Islet precursor cell (in vitro differentiated cells): ENCODE results near the gene PDGFRB.

Experiments
- DNase-seq: peaks from one replicate; pipeline ENCODE4 v3.0.0-alpha.2; 2018

PDGFRB gene

GRCh38 chr5:150181766-150182545, 26.3 kb upstream of the PDGFRB start:
- no peak for DNase-seq

- no peak for DNase-seq
Measured at GRCh38 chr5:150181027-150181426, 25.4 kb upstream of the PDGFRB start.

GRCh38 chr5:150180241-150181026, 24.8 kb upstream of the PDGFRB start:
- no peak for DNase-seq

DNA sequence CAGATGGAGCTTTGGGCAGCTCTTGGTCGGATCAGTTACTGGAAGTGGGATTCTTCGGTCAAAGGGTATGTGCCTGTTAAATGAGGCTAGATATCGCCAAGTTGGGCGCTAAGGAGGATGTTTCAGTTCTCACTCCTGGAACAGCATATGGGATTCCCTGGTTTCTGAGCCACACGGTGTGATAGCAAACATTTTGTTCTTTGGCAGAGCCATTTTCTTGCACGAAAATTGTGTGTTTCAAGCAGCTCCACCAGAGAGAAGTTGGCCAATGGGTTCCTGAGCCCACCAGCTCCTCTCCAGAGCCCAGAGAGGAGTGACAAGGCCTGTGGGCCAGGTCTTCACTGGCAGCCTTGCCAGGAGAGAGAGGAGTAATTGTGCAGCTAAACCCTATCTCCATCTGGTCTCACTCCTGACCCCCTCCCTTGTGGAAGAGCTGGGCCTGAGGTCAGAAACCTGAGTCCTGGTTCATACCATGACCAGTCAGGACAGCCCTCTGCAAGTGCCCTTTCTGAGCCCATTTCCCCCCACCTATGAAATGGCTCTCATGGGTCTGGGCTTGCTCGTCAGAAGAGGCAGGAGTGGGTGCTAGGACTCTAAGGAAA, 23.5 kb upstream of the PDGFRB start:
- no peak for DNase-seq

GRCh38 chr5:150178262-150178661, 22.6 kb upstream of the PDGFRB start:
- no peak for DNase-seq

- no peak for DNase-seq
Measured at GRCh38 chr5:150177721-150178120, 22.1 kb upstream of the PDGFRB start.

- no peak for DNase-seq
Measured at GRCh38 chr5:150176745-150177477, 21.3 kb upstream of the PDGFRB start.

- DNase-seq: peak; percentile 81
Measured at GRCh38 chr5:150175536-150175935, 19.9 kb upstream of the PDGFRB start.

GRCh38 chr5:150175076-150175475, 19.4 kb upstream of the PDGFRB start:
- DNase-seq: no peak

DNA sequence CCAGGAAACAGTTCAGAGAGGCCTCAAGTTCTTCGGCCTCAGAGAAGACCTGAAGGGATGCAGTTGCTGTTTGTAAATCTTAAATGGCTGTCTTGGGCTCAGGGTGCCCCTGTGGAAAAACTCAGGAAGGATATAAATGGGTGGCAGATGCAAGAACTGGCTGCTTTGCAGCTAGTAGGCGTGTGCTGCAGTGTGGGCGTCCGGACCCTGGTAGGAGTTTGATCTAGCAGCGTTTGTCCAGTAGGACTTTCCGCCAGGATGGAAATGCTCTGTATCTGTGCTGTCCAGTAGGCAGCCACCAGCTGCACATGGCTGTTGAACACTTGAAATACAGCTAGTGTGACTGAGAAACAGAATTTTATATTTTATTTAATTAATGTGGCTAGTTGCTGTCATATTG, 18.6 kb upstream of the PDGFRB start:
- DNase-seq: no peak

GRCh38 chr5:150173161-150173560, 17.5 kb upstream of the PDGFRB start:
- no peak for DNase-seq

- no peak for DNase-seq
Measured at GRCh38 chr5:150172556-150172955, 16.9 kb upstream of the PDGFRB start.

- no peak for DNase-seq
Measured at GRCh38 chr5:150172145-150172544, 16.5 kb upstream of the PDGFRB start.

DNA sequence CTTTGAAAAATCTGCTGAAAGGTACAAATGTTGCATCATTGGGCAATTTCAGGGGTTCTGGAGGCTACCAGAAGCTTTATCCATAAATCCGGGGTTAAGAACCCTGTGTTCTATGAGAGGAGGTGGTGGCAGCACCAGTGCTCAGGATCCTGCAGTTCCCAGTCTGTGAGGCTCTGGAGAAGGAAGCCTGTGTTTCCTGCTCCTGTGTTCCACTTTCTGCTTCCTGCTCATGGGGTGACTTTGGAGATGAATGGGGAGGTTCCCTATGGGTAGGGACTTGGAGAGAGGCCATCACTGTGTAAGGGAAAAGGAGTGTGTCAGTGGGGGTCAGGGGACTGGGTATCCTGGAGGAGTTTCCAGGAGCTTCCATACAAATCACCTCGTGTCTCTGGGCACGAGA, 13.2 kb upstream of the PDGFRB start:
- DNase-seq: no peak

GRCh38 chr5:150167908-150168307, 12.3 kb upstream of the PDGFRB start:
- DNase-seq: no peak

DNA sequence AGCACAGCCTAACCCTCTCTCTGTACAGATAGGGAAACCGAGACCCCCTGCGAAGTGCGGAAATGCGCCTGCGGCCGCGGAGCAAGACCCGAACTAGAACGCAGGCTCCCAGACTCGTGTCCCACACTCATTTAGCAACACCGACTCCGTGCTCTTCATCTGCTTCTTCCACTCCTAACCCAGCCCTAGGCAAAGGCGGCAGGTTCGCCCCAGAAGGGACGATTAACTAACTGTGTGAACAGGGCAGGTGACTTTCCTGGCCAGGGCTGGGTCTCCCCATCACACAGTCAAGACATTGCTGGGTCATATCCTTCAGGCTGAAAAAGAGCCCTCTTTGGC, 11.8 kb upstream of the PDGFRB start:
- DNase-seq: no peak

DNA sequence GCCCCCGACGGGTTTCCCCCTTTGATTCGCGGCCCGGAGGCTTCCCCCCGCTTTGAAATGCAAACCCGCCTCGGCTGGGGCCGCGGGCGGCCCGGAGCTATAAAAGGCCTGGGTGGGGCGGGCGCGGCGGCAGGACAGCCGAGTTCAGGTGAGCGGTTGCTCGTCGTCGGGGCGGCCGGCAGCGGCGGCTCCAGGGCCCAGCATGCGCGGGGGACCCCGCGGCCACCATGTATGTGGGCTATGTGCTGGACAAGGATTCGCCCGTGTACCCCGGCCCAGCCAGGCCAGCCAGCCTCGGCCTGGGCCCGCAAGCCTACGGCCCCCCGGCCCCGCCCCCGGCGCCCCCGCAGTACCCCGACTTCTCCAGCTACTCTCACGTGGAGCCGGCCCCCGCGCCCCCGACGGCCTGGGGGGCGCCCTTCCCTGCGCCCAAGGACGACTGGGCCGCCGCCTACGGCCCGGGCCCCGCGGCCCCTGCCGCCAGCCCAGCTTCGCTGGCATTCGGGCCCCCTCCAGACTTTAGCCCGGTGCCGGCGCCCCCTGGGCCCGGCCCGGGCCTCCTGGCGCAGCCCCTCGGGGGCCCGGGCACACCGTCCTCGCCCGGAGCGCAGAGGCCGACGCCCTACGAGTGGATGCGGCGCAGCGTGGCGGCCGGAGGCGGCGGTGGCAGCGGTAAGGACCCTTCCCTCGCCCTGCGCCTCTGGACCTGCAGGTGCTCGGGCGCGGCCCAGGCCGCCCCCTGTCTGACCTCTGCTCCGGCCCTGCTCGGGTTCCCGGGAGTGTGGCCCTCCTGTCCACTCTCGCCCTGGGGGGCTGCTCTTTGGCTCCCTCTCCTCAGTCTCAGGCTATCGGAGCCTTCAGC, 11.2 kb upstream of the PDGFRB start, which contains the start of gene CDX1:
Gene CDX1, plus strand, starts transcription at position 129 of the 862 bp plus-strand sequence. Its CDS starts 99 bp downstream, at position 228.
- no peak for DNase-seq

- DNase-seq: no peak
Measured at GRCh38 chr5:150166037-150166649, 10.5 kb upstream of the PDGFRB start.

DNA sequence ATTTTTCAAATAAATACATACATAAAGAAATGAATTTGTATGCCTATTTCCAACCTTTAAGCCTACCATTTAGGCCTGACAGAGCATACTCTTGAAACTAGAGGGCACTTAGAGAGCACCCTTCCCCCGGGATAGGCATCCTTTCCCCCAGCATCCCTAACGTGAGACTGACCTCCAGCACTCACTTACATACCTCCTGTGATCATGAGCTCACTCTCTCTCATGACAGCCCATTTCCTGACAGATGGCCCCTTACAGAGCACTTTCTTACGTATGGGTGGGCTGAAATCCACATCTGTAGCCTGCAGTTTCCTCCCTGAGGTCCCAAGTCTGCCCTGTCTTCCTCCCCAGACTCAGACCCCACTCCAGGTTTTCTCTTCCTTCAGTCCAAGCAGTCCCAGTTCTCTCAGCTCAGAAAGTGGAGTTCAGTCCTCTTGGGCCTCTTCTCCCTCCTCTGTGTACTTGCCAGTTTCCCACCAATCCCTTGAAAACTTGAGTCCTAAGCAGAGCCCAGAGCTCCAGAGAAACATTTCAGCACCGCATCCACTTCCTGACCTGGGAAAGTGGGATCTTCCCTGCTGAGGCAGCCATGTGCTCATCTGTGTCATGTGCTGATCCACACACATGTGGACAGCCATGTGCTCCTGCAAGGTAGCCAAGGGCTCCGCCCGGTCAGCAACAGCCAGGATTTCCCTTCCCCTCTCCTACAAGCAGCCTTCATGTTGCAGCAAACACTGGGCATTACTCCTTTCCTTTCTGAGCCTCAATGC, 8.8 kb upstream of the PDGFRB start:
- no peak for DNase-seq

DNA sequence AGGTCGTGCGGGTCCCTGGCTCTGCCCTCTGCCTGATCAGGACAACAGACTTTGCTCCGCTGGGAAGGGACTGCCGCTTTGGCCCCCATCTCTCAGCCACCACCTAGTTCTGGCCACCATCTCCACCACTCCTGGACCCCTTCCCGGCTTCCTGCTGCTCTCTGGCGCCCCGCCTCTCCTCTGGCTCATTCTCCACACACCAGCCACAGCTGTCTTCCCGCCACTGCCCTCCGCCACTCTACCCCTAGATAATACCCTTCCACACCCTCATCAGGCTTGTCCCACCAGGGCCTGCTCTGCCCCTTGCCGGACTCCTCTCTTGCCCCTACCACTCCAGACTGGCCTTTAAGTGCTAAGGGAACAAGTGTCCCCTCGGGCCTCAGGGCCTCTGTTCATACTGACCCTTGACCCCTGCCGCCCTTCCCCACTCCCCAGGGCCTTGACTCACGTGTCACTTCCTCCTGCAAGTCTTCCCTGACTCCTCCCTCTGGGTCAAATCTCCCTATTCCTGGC, 8.0 kb upstream of the PDGFRB start:
- peak; percentile 83 for DNase-seq

DNA sequence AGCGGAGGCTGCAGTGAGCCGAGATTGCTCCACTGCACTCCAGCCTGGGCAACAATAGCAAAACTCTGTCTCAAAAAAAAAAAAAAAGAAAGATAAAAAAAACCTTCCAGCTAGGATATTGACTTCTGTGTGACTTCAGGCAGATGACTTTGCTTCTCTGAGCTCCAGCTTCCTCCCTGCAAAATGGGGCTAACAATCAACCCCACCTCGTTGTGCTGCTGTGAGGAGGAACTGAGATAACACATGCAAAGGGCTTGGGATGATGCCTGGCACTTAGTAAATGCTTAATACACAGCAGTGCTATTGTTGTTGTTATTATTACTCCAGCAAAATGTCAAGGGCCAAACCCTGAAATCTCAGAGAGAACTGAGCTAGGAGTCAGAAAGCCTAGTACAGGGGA, 7.4 kb upstream of the PDGFRB start:
- no peak for DNase-seq
